C4-2B (cell line): ENCODE measurements around the gene POPDC2.

Source experiments
- ZFX ChIP-seq: fragments of 450-650 bp; IDR thresholded peaks from 2 replicates; pipeline ENCODE4 v1.6.1; 2017
- TF ChIP-seq, protein P1 (sequence below): fragments of 450-650 bp; conservative IDR thresholded peaks from 2 replicates; pipeline ENCODE4 v1.5.1; 2017; ENCODE audit warnings: mild to moderate bottlenecking

DNA sequence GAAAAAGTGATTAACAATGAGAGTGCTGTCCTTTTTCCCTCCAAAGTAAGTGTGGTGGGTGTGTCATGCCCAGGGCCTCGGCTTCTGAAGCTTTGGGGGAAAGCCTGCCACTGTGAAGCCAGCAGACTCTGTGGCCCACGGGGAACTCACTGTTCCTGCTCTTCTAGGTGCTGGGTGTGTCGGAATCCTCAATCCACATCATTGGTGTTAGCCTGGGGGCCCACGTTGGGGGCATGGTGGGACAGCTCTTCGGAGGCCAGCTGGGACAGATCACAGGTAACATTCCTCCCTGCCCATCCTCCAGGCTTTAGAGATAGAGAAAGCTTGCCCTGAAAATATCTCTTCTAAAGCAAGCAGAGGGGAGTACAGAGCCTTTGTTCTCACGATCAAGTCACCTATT, 51.1 kb downstream of the POPDC2 start:
- TF ChIP-seq, protein P1, sequence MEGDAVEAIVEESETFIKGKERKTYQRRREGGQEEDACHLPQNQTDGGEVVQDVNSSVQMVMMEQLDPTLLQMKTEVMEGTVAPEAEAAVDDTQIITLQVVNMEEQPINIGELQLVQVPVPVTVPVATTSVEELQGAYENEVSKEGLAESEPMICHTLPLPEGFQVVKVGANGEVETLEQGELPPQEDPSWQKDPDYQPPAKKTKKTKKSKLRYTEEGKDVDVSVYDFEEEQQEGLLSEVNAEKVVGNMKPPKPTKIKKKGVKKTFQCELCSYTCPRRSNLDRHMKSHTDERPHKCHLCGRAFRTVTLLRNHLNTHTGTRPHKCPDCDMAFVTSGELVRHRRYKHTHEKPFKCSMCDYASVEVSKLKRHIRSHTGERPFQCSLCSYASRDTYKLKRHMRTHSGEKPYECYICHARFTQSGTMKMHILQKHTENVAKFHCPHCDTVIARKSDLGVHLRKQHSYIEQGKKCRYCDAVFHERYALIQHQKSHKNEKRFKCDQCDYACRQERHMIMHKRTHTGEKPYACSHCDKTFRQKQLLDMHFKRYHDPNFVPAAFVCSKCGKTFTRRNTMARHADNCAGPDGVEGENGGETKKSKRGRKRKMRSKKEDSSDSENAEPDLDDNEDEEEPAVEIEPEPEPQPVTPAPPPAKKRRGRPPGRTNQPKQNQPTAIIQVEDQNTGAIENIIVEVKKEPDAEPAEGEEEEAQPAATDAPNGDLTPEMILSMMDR = no peak
- TF ChIP-seq ZFX = no peak
